ENCODE data around the gene MYLK. TPM values are rescaled to one million over a fixed set of nuclear protein-coding genes. Genes with fewer than 3 reads are reported as not detected.

MYLK gene
- total RNA-seq, 1 donor from 2014 or later, result 81.4 TPM

DNA sequence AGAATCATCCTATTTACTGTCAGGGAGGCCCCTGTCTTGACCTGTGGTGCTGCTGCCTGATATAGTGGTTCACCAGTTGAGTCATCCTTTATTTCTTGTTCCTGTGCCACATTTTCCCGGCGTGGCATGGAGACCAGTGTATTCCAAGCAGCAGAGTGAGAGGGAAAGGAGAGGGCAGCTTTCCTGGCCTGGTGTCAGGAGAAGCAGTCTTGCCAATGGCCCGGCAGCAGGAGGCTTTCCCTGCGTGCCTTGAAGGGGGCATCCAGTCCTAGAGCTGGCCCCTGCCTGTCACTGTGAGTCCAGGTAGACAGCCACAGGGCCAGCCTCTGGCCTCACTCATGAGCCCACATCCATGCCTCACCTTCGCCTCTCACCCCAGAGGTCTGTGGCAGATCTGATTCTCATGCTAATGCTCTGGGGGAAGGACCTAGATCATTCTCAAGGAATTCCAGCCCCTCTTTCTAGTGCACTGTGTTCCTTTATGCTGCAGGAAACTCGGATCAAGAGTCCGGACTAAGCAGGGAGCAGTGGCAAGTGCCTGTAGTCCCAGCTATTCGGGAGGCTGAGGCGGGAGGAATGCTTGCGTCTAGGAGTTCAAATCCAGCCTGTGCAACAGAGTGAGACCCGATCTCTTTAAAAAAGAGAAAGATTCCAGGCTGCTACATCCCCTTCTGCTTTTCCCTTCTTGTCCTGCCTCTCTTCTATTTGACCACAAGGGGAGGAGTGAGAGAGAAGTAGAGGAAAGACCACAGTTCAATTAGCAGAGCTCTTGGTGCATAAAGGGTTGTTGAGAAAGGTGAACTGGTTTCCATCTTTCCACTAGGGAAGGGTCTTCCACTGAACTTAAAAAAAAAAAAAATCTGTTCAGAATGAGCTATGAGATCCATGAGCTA, 232.4 kb downstream of the MYLK start:
- no peak overlapping the region for H3K4me3 ChIP-seq (ENCODE audit: low read depth, low read length)
- TF ChIP-seq, protein P1, sequence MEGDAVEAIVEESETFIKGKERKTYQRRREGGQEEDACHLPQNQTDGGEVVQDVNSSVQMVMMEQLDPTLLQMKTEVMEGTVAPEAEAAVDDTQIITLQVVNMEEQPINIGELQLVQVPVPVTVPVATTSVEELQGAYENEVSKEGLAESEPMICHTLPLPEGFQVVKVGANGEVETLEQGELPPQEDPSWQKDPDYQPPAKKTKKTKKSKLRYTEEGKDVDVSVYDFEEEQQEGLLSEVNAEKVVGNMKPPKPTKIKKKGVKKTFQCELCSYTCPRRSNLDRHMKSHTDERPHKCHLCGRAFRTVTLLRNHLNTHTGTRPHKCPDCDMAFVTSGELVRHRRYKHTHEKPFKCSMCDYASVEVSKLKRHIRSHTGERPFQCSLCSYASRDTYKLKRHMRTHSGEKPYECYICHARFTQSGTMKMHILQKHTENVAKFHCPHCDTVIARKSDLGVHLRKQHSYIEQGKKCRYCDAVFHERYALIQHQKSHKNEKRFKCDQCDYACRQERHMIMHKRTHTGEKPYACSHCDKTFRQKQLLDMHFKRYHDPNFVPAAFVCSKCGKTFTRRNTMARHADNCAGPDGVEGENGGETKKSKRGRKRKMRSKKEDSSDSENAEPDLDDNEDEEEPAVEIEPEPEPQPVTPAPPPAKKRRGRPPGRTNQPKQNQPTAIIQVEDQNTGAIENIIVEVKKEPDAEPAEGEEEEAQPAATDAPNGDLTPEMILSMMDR (conservative IDR thresholded peaks at IDR 0.05; ENCODE audit: low read depth, low read length), result no peak
- no peak for DNase-seq (ENCODE audit: low read depth)

DNA sequence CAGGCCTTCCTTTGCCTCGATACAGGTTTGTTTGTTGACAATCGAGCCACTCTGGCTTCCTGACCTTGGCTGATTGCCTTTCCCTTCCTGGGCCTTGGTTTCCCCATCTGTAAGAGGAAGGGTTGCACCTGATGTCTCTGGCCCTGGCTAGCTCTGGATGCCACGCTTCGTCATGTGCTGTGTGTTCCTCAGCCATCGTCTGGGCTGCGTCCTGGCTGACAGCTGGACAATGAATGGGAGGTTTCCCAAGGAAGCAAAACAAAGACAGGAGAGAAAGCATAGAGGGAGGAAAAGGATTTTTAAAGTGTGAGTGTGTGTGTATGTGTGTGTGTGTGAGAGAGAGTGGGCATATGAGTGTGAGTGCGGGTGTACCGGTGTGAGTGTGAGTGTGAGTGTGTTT, 234.0 kb downstream of the MYLK start:
- H3K4me3 ChIP-seq (ENCODE audit: low read depth, low read length), result no peak overlapping the region
- TF ChIP-seq, protein P1 (conservative IDR thresholded peaks at IDR 0.05; ENCODE audit: low read depth, low read length), result no peak
- no peak for DNase-seq (ENCODE audit: low read depth)

DNA sequence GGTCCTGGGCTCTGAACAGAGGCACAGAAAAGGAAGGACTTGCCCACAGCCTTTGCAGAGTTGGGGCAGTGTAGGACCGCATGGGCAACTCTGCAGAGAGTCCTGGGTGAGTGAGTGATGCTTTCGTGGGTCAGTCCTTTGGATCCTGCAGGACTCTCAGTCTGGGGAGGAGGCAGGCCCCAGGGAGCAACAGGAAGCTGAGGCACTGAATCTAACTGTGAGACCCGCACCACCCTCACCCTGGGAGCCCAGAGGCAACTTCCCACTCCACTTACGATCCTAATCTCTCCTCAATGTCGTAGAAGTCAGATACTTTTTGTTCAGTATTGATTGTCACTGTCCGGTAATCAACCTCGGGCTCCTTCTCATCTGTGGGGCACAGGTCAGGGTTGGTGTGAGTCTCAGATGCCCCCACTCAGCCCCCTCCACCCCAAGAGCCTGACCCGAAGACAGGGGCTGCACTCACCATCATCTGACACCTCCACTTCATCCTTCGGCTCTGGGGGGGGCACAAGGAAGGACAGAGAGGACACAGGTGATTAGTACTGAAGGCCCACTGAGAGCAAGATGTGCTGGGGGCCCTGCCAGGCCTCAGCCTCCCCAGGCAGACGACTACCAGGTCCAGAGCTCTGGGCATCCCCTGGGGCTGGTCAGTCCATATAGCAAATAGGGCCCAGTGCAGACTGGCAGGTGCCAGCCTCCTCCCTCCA, 235.3 kb downstream of the MYLK start:
- no peak for DNase-seq (ENCODE audit: low read depth)
- TF ChIP-seq, protein P1 (conservative IDR thresholded peaks at IDR 0.05; ENCODE audit: low read depth, low read length), result no peak
- H3K4me3 ChIP-seq (ENCODE audit: low read depth, low read length), result no peak overlapping the region

DNA sequence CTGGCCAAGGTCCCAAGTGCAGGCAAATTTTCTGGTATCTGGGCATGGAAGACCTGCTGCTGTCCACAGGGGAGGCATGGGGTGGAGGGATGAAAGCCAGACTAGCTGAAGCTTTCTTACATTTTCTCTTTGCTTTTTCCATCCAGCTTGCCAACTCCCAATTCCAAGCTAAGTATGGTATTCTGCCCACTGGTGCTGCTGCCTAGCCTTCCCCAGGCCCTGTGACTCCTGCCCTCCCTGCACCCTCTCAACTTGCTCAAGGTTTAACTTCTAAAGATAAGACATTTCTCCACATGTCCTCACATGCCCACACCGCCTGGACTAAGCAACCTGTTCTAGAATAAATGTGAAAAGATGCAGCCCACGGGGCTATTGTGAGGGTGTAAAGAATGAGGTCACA, 239.8 kb downstream of the MYLK start:
- no peak overlapping the region for H3K4me3 ChIP-seq (ENCODE audit: low read depth, low read length)
- TF ChIP-seq, protein P1 (conservative IDR thresholded peaks at IDR 0.05; ENCODE audit: low read depth, low read length), result no peak
- DNase-seq (ENCODE audit: low read depth), result no peak

DNA sequence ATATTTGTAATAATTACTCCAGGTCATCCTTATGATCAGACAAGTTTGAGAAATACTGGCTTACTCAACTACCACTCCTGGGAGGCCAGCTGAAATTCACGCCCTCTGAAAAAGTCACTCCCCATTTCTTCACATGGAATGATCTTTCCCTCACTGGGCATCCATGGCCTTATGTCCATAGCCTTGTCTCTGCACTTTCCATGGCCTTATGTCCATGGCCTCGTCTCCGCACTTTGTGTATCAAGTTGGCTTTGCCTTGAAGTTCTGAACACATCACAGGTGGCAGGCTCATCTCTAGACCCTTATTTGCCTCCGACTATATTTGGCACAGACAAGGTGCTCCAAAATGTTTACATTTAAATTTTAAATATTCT, 241.2 kb downstream of the MYLK start:
- TF ChIP-seq, protein P1 (conservative IDR thresholded peaks at IDR 0.05; ENCODE audit: low read depth, low read length), result no peak
- H3K4me3 ChIP-seq (ENCODE audit: low read depth, low read length), result no peak overlapping the region
- DNase-seq (ENCODE audit: low read depth), result no peak

DNA sequence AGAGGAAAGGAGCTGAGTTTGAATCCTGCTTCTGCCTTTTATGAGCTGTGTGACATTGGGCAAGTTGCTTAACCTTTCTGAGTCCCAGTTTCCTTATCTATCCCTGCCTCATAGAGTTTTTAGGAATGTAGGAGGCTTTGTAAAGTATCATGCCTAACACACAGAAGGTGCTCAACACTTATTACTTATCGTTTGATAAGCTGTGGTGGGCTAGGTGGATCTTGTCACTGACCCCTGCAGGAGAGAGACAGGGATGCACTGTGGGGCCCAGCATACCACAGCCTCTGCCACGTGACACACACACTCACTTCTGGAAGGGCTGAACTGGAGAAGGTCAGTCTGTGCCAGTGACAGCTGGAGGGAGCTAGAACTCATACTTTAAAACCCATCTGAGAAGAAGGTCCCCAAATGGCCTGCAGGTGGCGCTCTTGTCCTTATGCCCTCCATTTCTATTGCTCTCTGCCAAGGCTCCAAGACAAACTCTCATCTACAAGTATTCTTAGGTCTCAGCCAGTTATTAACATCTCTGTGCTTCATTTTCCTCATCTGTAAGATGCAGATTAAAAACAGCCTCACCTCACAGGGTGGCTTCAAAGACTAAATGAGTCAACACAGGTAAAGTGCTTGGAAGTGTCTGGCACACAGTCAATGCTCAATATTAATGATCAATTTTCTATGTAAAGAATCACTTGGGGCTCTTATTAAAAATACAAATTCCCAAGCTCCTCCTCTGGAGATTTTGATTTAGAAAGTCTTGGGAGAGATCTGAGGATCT, 241.8 kb downstream of the MYLK start:
- TF ChIP-seq, protein P1 (conservative IDR thresholded peaks at IDR 0.05; ENCODE audit: low read depth, low read length), result peak; percentile 98
- peak; percentile 68 for DNase-seq (ENCODE audit: low read depth)
- no peak overlapping the region for H3K4me3 ChIP-seq (ENCODE audit: low read depth, low read length)
